HG03039 (cell line): ENCODE measurements around the gene MINDY4.

Experiments used
- ATAC-seq: cut with Tn5 transposase; IDR thresholded peaks from one replicate; pipeline ENCODE4 v1.9.1; 2021; ENCODE audit warnings: mild to moderate bottlenecking, moderate library complexity; ENCODE audit not compliant: unreplicated experiment

MINDY4 gene

DNA sequence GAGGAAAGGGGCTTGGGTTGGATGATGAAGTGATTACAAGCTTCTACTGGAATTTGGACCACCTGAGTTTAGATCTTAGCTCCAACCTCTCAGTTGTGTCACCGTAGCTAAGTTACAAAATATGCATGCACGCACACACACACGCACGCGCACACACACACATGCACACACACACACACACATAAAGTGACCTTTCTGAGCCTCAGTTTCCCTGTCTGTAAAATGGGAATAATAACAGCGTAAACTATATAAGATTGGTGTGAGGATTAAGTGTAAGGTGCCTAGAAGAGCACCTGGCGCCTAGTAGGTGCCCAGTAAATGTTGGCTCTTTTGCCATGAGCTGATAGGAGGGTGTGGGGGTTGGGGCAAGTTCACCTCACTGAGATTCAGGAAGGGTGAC lies 127.8 kb downstream of the MINDY4 start:
- ATAC-seq = no peak

DNA sequence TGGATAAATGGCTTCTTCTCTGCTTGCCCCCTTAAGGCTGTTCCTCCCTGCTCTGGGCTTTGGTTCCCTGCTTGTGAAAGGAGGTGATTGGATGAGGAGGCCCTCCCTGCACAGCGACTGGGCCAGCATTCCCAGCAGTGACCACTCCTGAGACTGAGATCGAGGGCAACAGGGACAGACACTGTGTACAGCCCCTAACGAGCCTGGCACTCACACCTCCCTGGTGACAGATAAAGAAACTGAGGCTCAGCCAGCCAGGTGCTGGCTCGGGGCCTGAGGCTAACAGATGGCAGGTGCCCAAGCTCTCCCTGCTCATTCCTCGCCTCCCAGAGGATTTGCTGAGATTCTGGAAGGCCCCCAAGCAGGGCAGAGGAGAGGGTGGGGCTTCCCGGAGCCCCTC lies 128.4 kb downstream of the MINDY4 start:
- no peak for ATAC-seq

DNA sequence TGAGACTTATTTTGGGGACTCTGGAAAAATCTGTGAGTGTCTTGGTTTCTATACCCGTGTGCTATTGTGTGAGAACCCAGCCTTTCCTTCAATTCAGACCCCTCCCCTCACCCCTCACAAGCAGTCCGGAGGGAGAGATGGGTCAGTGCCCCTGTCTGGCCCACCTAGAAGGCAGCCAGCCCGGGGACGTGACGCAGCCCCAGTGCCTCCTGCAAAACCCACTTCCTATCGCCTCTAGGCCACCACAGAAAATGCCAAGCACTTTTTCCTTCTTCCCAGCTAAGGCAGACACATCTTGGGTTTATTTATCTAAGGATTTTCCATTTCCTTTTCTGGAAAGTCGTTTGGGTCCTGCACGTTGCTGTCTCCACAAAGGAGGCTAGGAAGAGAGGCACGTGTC lies 128.8 kb downstream of the MINDY4 start:
- ATAC-seq = no peak

DNA sequence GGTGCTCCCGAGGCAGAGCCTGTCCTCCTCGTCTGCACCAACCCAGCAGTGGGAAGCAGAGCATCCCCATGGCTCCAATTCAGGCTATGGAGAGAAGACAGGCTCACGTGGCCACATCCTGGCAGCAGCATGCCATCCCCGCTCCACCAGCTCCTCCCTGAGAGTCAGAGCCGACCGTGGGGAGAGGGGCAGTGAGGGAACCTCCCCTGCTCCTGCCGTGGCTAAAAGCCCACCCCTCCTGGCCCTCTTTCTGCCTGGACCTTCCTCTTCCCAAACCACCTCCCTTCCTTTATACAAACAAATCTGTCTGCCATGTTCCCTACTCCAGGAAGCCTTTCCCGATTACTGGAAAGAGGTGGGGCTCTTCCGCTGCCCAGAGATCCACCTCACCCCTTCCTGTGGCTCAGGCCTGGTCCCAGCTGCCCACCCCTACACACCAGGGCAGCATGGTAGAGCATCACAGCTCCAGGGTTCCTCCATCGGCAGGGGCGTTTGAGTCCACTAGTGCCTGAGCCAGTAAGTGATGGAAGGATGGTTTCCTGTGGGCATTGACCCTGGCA lies 129.7 kb downstream of the MINDY4 start:
- no peak for ATAC-seq

DNA sequence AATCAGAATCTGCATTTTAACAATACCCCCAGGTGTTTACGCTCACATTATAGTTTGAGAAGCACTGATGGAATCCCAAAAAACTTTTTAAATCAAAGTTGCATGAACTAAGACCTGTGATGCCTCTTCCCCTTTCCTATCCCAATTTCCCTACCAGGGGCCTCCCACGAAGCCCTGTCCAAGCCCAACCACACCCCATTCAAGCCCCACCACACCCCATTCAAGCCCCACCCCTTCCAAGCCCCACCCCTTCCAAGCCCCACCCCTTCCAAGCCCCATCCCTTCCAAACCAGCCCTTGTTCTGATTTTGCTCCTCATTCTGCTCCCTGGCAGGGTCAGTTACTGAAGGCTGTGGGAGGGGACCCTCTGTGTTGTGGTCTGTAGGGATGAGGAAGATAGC lies 130.6 kb downstream of the MINDY4 start:
- ATAC-seq = no peak

DNA sequence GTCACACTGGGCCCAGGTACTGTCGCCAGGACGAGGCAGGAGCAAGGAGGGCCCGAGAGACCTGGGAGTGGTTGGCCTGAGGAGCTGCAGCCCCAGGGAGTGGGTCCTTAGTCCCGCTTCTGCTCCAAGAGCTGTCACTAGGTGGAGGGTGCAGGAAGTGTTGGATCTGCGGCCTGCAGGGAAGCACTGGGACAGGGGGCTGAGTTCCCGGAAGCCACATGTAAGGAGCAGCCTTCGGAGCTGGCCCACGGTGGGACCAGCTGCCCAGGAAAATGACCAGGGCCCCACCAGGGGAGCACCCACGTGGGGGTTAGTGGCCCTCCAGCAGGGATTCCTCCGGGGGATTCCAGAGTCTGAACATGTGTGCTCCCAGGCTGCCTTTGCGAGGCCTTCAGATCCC lies 131.2 kb downstream of the MINDY4 start:
- ATAC-seq = no peak

DNA sequence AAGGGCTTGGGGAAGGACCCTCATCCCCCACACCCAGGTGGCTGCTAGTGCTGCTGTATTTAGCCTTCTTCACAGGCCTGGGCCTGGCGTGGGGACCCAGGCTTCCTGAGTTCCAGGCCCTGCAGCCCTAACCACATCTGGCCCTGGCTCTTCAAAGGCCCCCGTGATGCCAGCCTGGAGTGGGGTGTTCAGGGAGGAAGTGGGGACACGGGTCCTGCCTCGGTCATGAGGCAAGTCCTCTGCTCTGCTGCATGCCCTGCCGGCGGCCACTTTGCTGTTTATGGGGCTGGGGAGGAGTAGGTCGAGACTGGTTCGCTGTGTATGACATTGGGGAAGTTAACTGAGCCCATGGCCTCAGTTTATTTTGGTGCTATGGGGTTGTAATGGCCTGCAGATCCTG lies 131.9 kb downstream of the MINDY4 start:
- ATAC-seq = no peak

DNA sequence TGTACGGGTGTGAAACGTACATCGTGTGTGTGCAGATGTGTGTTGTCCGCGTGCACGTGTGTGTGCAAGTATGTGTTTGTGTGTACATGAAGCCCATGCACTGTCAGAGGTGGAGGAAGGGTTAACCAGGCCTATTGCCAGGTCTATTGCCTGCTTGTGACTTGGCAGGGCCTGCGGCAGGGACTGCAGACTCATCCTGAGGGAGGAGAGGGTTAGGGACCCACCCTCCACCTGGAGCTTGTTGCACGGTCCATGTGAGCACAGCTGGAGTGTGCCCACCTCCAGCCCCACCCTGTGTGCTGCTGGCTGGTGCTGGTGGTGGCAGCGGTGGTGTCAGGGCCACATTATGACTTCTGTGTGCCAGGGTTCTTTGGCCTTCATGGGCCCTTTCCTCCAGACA lies 133.3 kb downstream of the MINDY4 start:
- no peak for ATAC-seq

DNA sequence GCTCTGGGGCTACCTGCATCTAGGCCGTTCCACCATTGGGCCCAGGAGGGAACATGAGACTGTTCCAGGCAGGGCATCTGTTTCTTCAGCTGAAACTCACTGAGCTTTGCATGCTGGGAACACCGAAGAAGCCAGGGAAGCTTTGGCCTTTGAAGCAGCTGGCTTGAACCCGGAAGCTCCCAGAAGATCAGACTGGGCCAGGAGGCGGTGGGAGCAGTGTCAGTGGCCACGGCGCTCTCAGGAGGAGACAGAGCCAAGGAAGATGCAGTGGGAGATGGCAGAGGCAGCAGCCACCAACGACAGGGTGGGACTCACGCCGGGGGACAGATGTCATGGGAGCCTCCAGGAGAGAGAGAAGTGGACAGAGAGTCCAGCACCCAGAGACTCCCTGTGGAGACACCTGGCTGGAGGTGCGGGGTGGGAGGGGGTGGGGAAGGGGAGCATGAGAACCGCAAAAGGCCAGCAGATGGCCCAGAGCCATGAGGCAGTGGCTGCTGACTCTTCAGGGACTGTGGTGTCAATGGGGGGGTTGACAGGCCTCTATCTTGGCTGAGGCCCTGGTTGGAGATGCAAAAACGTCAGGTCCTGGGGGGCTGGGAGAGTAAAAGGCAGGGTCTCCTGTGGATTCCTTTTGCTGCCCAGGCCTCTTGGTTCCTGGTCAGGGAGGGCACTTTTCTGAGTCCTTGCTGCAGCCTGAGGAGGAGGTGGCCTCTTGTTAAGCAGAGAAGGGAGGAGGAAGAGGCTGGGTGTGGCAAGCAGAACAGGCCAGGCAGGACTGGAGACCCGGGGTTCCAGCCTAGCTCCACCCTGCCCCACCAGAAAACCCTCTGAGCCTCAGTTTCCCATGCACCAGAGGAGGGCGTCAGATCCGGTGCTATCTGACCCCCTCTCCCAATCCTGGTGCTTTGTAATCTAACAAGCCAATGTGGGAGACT lies 134.1 kb downstream of the MINDY4 start:
- ATAC-seq = no peak

DNA sequence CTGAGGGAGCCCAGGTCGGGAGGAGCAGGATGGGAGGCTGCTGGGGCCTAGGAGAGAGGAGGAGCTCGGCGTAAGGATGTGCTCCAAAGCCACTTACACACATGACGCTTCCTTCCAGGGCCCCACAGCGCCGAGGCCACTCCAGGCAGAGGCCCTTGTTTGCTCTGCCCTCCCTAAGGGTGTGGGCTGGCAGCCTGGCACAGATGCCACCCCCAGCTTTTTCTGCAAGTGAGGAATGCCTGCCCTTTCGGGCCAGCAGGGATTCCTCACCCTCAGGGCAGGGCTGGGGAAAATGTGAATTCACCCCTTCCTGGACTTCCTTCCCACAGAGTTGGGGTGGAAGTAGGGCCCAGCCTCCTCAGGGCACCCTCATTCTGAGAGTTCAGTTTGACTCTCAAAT lies 134.8 kb downstream of the MINDY4 start:
- no peak for ATAC-seq

DNA sequence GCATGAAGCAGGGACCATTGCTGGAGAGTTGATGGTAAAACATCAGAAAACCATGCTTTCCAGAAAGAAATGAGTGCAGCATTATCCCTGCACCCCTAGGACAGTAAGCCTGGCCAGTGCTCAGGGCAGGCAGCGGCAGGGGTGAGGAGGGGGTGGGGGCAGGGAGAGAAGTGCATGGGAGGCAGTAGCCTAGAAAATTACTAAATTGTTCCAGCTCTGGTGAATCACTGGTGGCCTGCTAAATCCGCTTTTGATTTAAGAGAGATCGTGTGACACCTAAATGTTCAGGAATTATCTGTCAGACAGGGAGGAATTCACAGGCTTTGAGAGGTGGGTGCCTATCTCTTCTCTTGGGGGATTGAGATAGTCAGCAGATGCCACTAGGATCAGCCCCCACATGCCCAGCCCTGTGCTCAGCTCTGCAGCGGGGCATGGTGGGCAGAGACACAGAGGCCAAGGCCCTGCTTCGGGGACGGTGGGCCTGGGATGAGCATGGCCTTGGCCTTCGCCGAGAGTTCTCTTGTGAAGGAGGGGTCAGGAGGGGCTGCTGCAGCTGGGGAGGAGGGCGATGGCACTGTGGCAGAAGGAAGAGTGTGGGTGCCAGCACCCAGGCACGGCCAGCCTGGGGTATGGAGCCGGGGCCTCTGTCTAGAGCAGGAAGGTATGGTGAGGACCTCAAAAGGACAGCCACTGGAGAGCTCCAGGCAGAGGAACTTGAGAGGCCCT lies 135.5 kb downstream of the MINDY4 start:
- no peak for ATAC-seq

DNA sequence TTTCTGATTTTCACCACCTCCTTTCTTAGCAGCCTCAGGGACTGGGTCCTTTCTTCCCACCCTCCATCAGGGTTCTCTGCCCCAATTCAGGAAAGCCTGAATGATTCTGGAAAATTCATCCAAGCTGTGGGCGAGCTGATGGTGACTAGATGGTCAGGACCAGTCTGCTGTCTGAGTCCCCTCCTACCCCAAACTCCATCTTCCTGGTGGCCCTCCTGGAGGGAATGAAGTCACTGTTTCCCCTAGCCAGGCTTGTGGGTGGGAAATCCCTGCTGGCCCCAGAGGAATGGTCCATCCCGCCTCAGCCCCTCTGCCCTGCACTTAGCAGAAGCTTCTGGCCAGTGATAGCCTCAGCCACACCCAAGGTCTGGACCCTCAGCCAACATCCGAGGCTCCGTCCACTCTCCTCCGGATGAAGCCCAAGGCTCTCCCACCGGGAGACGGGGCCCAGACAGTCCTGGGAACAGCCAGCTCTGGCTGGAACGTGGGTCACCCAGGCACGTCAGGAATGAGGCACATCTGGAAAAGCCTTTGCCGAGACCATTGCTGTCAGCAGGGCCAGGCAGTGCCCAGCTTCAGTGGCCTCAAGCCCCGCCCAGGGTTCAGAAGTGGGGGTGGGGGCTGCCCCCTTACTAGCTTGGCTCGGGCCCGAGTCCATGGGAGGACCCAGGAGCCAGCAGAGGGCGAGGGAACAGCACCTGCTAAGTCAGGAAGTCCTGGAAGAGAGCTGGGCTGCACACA lies 136.5 kb downstream of the MINDY4 start:
- ATAC-seq = no peak

DNA sequence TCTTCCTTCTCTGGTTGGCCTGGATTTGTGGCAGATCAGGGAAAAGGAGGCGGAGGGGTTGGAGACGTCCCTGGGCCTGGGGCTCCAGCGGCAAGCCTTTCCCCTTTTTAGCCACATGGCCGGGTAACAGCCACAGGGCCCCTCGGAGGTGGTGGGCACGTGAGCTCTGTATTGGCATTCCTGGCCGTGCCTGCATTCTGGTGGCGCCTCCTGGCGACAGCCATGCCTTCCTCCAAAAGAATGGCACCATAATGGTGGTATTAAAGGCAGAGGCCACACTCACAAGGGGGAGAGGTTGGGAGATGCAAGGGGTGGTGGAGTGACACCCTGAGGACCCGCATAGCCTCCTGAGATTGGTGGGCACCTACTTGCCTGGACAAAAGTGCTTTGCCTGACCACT lies 137.5 kb downstream of the MINDY4 start:
- no peak for ATAC-seq

DNA sequence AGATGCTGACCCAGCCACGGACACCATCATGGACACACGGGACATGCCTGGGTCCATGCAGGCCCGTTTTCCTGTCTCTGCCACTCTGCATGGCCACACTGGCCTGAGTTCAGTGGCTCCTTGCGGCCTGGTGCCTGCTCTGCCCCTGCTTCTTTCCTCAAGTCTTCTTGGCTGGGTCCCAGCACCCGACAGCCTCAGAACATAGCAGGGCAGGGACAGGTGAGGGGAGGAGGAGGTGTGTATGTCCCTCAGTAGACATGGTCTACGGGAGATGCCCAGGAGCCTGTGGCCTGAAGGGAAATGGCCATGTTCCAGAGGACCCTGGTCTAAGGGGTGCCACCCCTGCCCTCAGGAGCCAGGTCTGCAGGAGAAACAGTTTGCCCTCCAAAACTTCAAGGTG lies 138.2 kb downstream of the MINDY4 start:
- ATAC-seq = no peak

DNA sequence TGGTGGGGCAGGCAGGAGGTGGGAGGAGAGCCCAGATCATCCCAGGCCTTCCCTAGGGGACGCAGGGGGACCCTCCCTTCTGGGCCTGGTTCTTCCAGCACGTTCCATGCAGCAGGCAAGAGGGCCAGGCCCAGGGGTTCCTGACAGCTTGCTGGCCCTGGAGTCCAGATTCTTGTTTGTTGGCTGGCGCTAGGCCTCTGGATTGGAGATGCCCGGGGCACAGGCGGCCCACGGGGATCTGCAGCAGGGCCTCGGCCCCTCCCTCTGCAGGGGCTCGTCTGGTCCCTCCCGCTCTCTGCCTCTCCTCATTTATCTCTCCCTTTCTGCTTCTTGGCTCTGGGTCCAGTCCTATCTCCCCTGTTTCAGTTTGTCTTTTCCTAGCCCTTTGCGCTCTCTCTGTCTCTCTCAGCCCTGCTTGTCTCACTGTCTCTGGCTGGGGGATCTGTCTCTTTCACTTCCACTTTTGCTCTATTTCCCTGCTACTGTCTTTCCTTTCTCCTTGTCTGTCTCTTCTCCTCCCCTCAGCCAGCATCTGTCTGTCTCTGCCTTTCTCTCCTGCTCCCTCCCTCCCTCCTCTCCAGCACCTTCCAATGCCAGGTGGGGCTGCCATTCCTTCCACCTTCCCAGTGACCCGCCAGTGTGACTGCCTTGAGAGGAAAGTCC lies 139.3 kb downstream of the MINDY4 start:
- ATAC-seq = no peak

DNA sequence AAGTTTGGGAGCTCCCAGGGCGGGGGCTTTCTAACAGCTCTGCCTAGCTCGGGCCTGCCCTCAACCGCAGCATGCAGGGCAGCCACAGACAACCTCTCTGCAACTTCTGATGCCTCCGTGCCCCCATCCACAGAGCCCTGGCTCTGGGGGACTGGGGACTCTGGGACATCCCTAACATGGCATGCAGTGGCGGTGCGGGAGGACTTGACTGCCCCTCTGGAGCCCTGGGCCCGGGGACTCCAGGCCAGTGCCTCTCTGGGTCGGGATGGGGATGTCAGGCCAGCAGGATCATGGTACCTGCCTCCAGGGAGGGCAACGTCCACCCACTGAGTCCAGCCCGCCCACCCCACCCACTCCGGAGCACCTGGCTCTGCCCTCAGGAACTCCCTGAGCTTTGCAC lies 139.9 kb downstream of the MINDY4 start:
- no peak for ATAC-seq

DNA sequence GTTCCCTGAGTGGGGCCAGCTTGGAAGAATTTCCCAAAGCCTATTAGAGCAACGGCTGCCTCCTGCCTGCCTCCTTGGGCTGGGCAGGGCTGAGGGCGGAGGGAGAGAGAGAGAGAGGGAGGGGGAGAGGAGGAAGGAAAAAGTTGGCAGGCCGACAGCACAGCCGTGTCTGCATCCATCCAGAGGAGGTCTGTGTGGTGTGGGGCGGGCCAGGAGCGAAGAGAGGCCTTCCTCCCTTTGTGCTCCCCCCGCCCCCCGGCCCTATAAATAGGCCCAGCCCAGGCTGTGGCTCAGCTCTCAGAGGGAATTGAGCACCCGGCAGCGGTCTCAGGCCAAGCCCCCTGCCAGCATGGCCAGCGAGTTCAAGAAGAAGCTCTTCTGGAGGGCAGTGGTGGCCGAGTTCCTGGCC lies 140.3 kb downstream of the MINDY4 start, which contains the start of gene AQP1:
TSS of gene AQP1 (plus strand) at position 293 of the 409 bp plus-strand sequence. CDS start at position 350, 57 bp downstream.
- ATAC-seq = no peak

DNA sequence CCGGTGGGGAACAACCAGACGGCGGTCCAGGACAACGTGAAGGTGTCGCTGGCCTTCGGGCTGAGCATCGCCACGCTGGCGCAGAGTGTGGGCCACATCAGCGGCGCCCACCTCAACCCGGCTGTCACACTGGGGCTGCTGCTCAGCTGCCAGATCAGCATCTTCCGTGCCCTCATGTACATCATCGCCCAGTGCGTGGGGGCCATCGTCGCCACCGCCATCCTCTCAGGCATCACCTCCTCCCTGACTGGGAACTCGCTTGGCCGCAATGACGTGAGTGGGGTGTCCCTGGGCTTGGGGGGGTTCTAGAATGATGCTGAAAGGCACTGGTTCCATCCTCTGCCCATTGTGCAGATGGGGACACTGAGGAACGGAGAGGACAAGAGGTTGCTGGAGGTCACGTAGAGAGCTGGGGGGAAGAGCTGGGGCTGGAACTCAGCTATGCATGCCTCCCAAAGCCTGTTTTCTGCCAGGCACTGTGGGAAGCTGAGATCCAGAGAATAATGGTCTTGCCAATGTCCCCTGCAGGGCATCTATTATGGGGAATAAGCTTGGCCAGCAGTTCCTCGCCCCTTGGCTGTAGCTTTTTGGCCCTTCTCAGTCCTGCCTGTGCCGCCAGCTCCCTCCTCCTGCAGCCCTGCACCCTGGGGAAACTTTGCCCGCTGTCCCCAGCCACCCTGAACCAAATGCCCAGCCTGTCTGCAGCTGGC lies 141.0 kb downstream of the MINDY4 start:
- ATAC-seq = no peak

DNA sequence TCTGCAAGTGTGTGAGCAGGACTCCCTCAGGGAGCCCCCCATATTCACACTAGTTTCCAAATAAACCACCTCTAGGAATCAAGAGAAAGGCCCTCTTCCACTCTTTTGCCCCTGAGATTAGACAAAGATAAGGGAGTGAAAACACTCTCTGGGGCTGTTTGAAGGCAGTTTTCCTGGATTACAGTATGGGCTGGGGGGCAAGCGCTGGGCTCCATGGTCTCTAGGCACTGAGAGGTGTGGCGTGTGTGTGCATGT lies 141.4 kb downstream of the MINDY4 start:
- ATAC-seq = no peak
